ENCODE results near the gene CDC42EP3. TPM values are rescaled to one million over a fixed set of nuclear protein-coding genes. Genes with fewer than 3 reads are reported as not detected.

Gene CDC42EP3
- 32.9 TPM for total RNA-seq (ENCODE audit: unreplicated experiment)
- long read RNA-seq, full-length matches to known transcripts: 12 of 19 reads
- long read RNA-seq, partial matches to known transcripts: 0 of 19 reads
- long read RNA-seq, other reads (novel, unspliced or antisense): 7 of 19 reads

- peaks cover 9% of the 10 kb centered on the region for H3K27me3 Mint-ChIP-seq (ENCODE audit: unreplicated experiment)
- H3K4me3 Mint-ChIP-seq (ENCODE audit: unreplicated experiment): peak within 1 kb of the TSS; percentile 90
- no peak for TF ChIP-seq CTCF (IDR thresholded peaks at IDR 0.05; ENCODE audit: partially characterized antibody, unreplicated experiment)
- H3K4me1 Mint-ChIP-seq (ENCODE audit: low read depth, unreplicated experiment): peaks cover 15% of the 10 kb centered on the region
- peaks cover 6% of the 10 kb centered on the region for H3K9me3 Mint-ChIP-seq (ENCODE audit: unreplicated experiment)
- no peaks in the 10 kb centered on the region for H3K36me3 Mint-ChIP-seq (ENCODE audit: unreplicated experiment)
- peak within 1 kb of the TSS; percentile 90 for H3K27ac Mint-ChIP-seq (ENCODE audit: unreplicated experiment)
- peak; percentile 82 for DNase-seq
These were observed at the start of gene CDC42EP3 for GRCh38 chr2:37671009-37671815. Gene CDC42EP3, minus strand, starts transcription at chr2:37671642. Its CDS starts 25,055 bp downstream, at chr2:37646587.

GRCh38 chr2:37721201-37721560 lies 49.7 kb upstream of the CDC42EP3 start:
- no peak for DNase-seq
- Mint-ChIP-seq H3K27me3 (ENCODE audit: unreplicated experiment) (no peaks in the 10 kb centered on the region), H3K4me1 (ENCODE audit: low read depth, unreplicated experiment) (no peaks in the 10 kb centered on the region), H3K36me3 (ENCODE audit: unreplicated experiment) (peaks cover 6% of the 10 kb centered on the region), H3K27ac (ENCODE audit: unreplicated experiment) (no peak overlapping the region), H3K4me3 (ENCODE audit: unreplicated experiment) (no peak overlapping the region), H3K9me3 (ENCODE audit: unreplicated experiment) (no peaks in the 10 kb centered on the region)
- no peak for TF ChIP-seq CTCF (IDR thresholded peaks at IDR 0.05; ENCODE audit: partially characterized antibody, unreplicated experiment)

- no peak for DNase-seq
- Mint-ChIP-seq H3K4me3 (ENCODE audit: unreplicated experiment) (no peak overlapping the region), H3K36me3 (ENCODE audit: unreplicated experiment) (peaks cover 6% of the 10 kb centered on the region), H3K27ac (ENCODE audit: unreplicated experiment) (no peak overlapping the region), H3K9me3 (ENCODE audit: unreplicated experiment) (no peaks in the 10 kb centered on the region), H3K4me1 (ENCODE audit: low read depth, unreplicated experiment) (no peaks in the 10 kb centered on the region), H3K27me3 (ENCODE audit: unreplicated experiment) (no peaks in the 10 kb centered on the region)
- TF ChIP-seq CTCF (IDR thresholded peaks at IDR 0.05; ENCODE audit: partially characterized antibody, unreplicated experiment): no peak
These were observed 49.2 kb upstream of the CDC42EP3 start for GRCh38 chr2:37720533-37721200.

GRCh38 chr2:37718515-37719161 lies 47.2 kb upstream of the CDC42EP3 start:
- H3K27ac Mint-ChIP-seq (ENCODE audit: unreplicated experiment): no peak overlapping the region
- H3K4me1 Mint-ChIP-seq (ENCODE audit: low read depth, unreplicated experiment): no peaks in the 10 kb centered on the region
- no peaks in the 10 kb centered on the region for H3K9me3 Mint-ChIP-seq (ENCODE audit: unreplicated experiment)
- no peak for DNase-seq
- no peaks in the 10 kb centered on the region for H3K27me3 Mint-ChIP-seq (ENCODE audit: unreplicated experiment)
- H3K36me3 Mint-ChIP-seq (ENCODE audit: unreplicated experiment): peaks cover 6% of the 10 kb centered on the region
- no peak overlapping the region for H3K4me3 Mint-ChIP-seq (ENCODE audit: unreplicated experiment)
- no peak for TF ChIP-seq CTCF (IDR thresholded peaks at IDR 0.05; ENCODE audit: partially characterized antibody, unreplicated experiment)

Data from glutamatergic neuron (in vitro differentiated cells).